CD1c-positive myeloid dendritic cell (primary cell): ENCODE measurements around the gene PLXDC1.
"Not testable (repeated sequence)": the region's sequence is repeated elsewhere in the genome, so short reads cannot be mapped to it uniquely, and the experiment has no call there.

ENCODE experiments used
- DNase-seq: peaks from one replicate; pipeline ENCODE4 v3.0.0-alpha.2; 2016; ENCODE audit errors: extremely low spot score

PLXDC1 gene

DNA sequence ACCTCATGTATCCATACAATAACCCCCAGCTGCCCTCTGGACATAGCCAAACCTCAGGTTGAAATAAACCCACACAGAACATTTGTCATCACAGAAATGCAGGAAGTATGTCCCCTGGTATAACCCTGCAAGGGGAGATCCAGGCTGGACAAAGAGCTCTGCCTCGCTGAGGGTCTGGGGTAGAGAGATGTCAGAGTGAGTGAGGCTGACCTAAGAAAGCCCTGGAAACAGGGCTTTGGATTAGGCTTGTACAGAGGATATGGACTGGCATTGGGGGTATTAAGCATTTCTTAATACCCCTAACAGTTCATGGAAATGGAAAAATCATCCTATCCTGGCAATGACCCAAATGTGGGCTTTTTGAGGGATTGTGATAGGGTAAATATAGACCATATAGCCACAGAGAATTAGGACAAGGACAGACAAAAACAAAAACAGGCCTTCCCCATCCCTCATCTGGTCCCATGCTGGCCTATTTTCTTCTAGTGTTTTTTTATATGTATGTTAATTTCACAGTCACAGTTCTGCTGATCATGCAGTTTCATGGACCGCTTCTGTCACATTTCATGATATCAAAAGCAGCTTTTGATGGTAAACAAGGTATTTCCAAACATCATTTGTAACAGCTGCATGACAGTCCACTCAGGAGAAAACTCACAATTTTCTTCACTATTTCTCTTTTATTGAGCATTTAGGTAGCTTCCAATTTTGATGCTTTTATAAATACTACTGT, 26.1 kb downstream of the PLXDC1 start:
- no peak for DNase-seq

DNA sequence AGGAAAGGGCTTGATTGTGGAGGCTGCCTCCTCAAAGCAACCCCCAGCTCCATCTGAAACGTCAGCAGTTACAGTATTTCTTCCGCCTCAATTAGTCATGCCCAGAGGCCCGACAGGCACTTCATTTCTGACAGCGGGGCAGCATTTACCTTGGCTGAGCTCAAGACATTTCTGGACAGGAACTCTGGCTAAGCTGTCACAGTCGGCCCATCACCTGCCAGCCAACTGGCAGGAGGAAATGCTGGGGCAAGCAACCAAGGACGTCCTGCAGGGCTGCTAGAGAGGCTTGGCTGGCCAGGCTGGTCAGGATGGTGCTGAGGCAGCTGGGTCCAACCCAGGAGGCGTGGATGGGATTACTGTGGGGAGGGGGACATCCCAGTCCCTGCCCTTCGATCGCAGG, 27.8 kb downstream of the PLXDC1 start:
- DNase-seq = no peak

DNA sequence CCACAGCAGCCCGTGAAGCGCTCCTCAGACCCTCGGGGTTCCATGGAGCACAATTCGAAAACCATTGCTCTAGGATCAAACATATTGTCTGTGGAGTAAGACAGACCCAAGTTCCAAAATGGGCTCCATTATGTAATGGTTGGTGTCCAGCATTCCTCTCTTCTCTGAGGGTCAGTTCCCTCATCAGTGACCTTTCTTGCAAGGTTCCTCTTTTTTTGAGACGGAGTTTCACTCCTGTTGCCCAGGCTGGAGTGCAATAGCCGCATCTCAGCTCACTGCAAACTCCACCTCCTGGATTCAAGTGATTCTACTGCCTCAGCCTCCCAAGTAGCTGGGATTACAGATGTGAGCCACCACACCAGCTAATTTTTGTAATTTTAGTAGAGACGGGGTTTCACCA, 28.4 kb downstream of the PLXDC1 start:
- DNase-seq = peak; percentile 63

DNA sequence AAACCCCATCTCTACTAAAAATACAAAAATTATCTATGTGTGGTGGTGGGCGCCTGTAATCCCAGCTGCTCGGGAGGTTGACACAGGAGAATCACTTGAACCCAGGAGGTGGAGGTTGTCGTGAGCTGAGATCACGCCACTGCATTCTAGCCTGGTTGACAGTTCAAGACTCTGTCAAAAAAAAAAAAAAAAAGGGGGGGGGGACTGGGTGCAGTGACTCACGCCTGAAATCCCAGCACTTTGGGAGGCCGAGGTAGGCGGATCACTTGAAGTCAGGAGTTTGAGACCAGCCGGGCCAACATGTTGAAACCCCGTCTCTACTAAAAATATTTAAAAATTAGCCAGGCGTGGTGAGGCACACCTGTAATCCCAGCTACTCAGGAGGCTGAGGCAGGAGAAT, 29.5 kb downstream of the PLXDC1 start:
- not testable (repeated sequence) for DNase-seq

DNA sequence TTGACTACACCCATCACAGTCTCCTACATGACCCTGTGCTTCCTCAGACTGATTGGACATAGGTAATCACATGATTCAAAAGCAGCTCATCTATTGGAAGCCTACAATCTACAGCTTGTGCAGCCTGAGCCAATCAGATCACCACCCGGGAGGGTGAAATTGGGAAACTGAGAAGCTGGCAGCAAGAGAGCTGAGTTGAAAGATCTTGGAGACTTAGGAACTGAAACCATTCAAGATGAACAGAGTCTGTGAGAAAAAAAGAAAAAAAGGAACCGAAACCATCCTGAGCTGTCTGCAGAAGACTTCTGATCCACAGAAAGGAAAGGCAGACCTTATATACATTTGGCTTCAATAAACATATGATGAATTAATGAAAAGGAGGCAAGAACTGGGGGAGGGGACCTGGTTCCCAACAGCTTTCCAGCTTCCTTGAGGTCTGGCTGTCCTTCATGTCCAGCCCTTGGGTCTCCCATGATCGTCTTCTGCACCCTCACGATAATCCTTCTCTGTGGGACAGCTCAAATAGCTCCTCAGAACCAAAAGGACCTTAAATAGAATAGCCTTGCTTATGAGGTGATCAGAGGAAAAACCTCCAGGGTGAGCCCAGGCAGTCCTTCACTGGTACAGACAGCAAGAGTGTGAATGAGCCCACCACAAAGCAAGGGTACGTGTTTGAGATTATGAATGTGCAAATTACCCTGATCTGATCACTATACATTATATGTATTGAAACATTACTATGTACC, 32.6 kb downstream of the PLXDC1 start:
- DNase-seq = peak; percentile 91

DNA sequence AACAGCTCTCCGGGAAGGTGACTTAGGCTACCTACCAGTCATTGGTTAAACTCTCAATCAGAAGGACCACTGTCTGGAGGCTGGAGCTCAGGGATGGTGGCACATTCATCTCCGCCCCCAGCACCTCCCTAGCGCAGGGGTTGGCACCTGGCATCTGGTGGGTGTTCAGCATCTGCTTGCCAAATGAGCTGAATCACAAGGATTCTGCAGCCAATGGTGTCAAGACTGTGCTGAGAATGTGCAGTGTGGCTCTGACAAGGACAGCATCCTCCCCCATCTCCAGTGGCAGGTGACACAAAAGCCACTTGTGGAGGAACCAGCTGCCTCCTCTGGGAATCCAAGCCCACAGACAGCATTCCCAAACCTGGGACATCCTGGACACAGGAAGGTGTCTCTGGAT, 35.2 kb downstream of the PLXDC1 start:
- DNase-seq = no peak

DNA sequence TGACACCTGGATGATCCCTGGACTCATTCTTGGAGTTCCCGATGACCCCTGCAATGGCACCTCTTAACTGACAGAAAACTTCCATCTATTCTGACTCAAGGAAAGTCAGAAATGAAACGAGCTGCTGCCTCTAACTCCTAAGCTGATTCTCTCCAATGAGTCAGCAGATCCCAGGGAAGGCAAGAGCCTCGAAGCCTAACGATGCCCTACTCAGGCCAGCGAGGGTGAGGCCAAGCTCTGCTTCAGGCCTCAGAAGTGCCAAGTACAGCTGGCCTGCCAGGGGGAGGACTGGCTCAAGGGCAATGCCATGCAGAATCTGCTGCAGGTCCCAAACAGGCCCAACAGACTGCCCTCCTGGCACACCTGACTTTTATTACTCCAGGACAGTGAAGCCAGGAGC, 36.3 kb downstream of the PLXDC1 start:
- DNase-seq = no peak

DNA sequence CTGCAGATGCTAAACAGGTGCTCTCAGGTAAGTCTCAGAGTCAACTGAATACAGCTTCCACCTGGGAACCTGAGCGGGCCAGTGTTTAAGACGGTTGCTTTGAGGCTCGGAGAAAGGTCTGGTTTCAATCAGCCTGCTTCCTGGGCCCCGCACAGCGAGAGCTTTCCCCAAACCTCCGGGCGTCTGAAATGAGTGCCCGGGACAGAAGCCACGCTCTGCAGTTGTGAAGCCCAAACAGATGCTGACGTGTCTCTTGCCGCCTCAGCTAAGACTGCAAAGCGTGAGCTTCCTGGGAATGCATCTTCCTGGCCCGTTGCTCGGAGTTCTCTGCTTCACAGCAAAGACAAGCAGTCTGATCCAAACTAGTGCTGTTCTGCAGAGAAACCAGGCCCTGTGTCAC, 36.7 kb downstream of the PLXDC1 start:
- DNase-seq = no peak

DNA sequence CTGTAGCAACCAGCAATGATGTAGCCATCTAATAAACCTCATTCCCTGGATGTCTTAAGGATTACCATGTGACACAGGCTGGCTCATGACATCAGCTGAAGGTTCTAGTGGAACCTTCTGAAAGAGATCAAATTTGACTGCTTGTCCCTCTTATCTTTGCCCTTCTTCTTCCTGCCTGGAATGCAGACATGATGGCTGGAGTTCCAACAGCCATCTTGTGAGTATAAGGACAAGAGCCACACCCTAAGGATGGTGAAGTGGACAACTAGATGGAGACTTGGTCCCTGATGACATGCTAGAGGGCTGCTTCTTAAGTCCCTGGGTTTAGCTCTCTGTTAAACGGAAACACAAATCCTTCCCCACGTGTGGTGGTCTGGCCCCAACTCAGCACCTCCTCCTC, 37.6 kb downstream of the PLXDC1 start:
- no peak for DNase-seq

DNA sequence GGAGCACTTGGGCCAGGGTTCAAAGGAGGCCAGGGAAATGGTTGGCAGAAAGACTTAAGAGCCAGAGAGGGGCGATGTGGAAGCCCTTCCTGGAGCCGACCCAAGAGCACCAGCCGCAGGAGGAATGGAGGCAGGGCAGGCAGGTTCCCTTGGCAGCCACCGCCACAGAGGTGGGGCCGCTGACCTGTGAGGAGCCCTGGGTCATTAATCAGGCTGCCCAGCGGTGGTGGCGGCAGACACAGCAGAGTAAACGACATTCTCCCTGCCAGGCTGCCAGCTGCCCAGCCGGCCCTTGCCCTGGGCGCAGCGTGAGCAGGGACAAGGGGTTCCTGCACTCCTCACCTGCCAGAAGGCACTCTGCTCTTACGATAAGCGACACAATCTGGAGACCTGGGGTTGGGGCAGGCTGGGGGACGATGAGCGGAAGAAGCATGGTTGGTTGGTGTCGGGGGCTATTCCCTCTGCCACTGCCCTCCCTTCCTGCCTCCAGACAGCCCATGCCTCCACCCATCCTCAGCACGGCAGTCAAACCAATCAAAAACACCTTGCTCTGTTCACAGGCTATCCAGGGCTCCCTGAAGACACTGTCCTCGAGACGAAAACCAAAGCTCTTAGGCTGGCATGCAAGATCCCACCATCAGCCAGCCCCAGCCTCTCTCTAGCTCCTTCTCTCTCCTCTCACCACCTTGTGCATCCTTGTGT, 40.9 kb downstream of the PLXDC1 start:
- no peak for DNase-seq

DNA sequence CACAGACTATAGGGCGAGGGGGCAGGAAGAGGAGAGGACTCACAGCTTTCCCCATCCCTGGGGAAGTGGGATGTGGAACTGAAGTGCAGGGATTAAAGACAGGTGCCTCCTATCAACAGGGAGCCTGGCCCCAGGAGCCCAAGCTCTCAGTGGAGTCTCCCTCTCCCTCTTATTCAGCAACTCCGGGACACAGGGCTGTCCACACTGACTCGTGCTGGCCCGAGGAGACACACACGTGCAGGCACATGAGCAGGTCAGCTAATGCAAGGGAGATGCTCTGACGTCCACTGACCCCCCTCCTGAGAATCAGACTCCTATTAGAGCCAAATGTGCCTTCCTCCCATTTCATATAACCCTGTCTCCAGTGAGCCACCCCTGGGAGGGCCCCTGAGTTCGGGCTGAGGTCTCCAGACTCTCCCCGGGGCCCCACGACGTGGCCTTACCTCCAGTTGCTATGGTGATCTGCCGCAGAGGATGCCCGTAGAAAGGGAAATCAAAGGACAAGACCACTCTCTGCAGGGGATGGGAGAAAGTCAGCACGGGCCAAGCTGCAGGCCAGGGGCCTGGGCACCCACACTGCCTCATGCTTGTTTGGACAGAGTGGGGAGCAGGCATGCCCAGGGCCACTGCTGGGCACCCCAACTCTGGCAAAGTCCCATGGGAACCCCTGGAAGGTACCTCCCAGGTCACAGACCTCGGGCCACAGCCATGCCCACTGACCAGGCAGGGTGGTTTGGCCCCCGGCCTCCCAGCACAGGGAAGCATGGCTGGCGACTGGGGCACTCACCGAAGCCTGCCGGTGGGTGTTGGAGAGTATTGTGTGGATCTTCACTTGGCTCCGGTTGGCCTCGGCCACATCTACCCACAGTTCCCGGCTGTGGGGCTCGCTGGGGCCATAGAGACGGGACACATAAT, 42.7 kb downstream of the PLXDC1 start:
- no peak for DNase-seq

DNA sequence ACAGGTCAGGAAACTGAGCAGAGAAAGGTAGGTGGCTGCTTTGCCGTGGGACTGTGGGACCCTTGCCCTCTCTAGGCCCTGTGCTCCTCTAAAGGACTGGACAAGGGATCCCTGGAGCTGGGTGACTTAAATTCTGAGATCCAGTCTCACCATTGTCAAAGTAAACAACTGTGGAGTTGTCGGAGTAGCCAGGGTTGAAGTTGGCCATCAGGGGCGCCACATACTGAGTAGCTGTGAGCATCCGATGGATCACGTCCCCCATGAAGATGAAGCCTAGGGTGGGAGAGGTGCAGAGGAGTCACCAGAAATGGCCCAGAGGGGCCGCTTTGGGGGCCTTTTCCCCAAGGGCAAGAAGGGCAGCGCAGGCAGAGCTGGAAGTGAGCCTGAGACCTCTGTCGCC, 43.5 kb downstream of the PLXDC1 start:
- no peak for DNase-seq

DNA sequence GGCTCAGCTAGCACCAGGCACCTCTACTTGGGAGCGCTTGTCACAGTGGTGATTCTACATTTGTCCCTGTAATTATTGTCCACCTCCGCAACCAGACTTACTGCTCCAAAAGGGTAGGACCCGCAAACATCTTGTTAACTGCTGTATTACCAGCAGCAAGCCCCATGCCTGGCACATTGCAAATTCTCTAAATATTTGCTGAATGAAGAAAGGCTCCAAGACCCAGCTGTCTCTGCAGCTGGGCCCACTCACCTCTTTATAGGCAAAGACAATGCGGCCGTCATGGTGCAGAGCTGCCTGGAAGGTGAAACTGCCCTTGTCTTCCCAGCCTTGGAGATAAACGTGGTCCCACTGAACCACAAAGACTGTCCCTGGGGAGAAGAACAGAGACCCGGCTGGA, 44.3 kb downstream of the PLXDC1 start:
- no peak for DNase-seq

DNA sequence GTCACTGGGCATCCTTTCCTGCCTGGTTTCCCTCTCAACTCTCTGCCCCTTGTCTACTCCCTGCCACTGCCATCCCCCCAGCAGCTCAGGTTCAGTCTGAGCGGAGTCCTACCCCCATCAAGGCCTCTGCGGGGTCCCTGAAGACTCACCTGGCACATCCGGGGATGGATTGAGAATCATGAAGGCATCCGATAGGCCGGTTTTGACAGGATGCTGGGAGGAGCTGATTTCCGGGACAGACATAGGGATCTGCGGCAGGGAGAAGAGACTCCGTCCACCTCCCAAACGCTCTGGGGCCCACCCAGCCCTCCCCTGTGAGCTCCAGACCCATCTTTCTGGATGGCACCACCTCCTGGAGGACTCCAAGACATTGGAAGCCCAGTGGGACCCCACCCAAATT, 45.7 kb downstream of the PLXDC1 start:
- DNase-seq = no peak

DNA sequence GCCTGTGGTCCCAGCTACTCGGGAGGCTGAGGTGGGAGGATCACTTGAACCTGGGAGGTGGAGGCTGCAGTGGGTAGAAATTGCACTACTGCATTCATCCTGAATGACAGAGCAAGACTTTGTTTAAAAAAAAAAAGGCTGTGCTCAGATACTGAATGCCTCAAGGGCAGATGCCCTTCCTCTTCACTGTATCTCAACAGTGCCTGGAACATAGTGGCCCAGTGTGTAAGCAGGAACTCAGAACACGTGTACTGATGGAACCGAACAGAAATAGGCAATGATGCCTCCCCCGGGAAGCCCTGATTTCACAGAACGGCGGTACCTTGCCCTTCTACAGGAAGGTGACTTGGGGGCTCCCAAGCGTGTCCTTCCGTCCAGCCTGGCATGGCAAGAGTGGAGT, 46.8 kb downstream of the PLXDC1 start:
- DNase-seq = no peak

DNA sequence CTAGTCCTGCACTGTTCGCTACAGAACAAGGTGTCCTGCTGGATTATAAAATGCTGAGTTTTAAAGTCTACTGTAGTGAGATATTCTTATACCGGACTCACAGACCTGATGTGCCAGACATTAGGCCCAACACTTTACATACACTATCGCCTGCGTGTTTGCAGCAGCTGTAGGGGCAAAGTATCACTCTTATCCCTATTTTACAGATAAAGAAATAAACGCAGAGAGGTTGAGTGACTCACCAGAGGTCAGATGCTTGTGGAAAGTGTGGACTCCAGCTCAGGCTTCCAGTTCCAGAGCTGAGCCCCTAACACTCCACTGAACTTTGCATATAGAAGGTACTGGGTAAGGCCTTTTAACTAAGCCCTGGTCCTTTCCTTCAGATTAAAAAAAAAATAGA, 47.4 kb downstream of the PLXDC1 start:
- DNase-seq = no peak

DNA sequence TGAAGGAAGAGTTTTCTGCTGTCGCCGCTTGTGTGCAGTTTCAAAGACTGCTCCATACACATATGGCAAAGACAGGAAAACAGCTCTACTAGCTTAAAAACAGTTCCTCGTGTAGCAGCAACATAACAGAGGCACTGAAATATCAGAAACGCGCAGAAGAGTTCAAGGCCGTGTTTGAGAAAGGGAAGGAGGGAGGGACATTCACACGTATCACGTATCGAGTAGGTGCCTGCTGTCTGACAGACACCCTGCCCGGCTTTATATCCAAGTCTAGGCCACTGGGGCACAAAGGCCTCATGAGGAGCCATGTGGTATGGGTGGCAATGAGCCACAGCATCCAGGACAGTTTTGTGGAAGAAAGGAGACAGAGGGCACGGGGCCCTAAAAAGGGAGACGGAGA, 50.3 kb downstream of the PLXDC1 start:
- DNase-seq = no peak

DNA sequence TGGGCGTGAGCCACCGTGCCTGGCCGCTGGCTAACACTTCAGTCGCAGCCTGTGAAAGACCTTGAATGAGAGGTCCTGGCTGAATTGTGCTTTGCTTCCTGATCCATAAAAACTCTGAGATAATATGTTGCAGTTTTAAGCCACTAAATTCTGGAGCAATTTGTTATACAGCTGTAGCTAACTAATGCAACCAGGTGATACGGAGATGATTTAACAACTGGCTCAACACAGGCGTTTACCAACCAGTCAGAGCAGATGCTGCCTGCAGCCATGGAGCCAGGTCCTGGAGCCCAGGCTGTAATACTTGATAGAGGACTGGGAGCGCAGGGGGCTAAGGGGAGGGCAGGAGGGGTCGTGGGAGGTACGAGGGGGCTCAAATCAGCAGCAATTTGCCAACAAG, 50.9 kb downstream of the PLXDC1 start:
- DNase-seq = no peak

DNA sequence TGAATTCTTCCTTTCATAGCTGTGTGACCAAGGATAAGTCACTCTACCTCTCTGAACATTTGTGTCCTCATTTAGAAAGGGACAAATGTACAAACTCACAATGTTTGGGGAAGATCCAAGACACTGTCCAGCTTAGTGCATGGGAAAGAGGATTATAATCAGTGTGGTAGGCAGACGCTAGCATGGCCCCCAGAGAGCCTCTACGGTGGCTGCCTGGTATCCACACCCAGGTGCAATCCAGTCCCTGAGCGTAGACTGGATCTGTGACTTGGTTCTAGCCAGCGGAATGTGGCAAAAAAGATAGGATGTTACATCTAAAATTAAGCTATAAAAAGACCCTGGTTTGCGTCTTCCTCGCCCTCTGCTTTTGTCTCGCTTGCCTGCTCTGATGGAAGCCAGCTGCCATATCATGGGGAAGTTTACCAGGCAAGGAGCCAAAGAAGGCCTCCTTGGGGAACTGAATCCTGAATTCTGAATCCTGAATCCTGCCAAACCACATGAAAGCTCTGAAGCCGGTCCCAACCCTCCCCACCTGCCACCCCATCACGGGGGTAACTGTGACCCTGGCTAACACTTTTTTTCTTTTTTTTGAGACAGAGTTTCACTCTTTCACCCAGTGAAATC, 51.7 kb downstream of the PLXDC1 start:
- peak; percentile 19 for DNase-seq

DNA sequence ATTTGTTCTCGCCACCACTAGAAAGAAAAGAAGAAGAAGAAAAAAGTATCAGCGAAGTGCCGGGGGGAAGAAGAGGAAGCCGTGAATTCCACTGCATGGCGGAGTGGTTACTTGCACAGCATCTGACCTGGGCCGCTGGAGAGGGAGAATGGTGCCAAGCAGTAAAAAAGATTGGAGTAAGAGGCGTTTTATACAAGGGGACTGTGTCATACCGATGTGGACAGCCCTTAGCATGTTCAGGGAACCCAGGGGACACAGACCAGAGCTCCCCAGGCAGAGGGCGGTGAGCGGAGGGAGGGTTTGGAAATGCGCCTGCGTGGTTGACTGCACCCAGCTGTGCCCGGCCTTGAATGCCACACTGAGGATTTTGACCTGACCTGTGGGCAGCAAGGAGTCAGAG, 52.8 kb downstream of the PLXDC1 start:
- peak; percentile 27 for DNase-seq

DNA sequence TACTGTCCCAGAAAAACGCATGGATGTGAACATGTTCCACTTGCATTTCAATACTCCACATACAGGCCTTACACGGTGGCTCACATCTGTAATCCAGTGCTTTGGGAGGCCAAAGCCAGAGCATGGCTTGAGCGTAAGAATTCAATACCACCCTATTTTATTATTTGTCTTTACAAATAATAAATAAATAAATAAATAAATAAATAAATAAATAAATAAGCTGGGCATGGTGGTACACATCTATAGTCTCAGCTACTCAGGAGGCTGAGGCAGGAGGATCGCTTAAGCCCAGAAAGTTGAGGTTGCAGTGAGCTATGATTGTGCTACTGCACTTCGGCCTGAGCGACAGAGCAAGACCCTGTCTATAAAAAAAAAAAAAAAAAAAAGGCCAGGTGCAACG, 53.9 kb downstream of the PLXDC1 start:
- no peak for DNase-seq

DNA sequence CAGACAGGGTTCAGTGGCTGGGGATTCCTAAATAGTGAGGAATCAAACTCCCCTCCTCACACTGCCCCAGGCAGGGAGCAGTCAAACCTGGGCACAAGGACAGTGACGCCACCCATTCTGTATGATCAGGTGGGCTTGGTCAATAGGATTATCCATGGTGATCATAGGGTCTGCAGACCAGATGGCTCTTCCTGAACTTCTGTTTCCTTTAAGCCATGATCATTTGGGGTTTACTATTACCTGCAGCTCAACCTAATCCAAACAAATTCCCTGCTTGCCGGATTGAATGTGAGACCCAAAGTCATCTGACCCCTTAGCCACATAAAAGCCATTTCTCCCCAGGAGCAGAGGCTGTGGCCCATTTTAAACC, 54.3 kb downstream of the PLXDC1 start:
- no peak for DNase-seq
